ENCODE results near the gene USP7. TPM values are rescaled to one million over a fixed set of nuclear protein-coding genes. Genes with fewer than 3 reads are reported as not detected.

USP7 gene
- total and polyA plus RNA-seq, 4 donors, result 13.7 to 85.6 (median 37.7) TPM

GRCh38 chr16:9002042-9002441, 38.3 kb upstream of the USP7 start:
- TF ChIP-seq CTCF (IDR thresholded peaks at IDR 0.05; ENCODE audit: low read depth, low read length, missing input control) (no peak), JUND (IDR thresholded peaks at IDR 0.05) (no peak), GABPA (IDR thresholded peaks at IDR 0.05 in 1 of 2, conservative IDR thresholded peaks at IDR 0.05 in 1 of 2) (no peak), REST (IDR thresholded peaks at IDR 0.05) (no peak), FOXA2 (IDR thresholded peaks at IDR 0.05) (no peak), SP1 (IDR thresholded peaks at IDR 0.05) (no peak), ZBTB33 (IDR thresholded peaks at IDR 0.05) (no peak), MAX (IDR thresholded peaks at IDR 0.05) (no peak), NR2F2 (IDR thresholded peaks at IDR 0.05) (no peak), RAD21 (IDR thresholded peaks at IDR 0.05) (no peak), ATF3 (IDR thresholded peaks at IDR 0.05) (no peak), YY1 (IDR thresholded peaks at IDR 0.05) (no peak), EGR1 (IDR thresholded peaks at IDR 0.05; ENCODE audit: low read depth in 2 of 2) (no peak), RXRA (IDR thresholded peaks at IDR 0.05) (no peak)
- no peaks in the 10 kb centered on the region for H3K4me1 ChIP-seq (ENCODE audit: control insufficient read depth in 4 of 4, insufficient read depth in 4 of 4, low read length in 3 of 4)
- WGBS, result 98% methylated on average over 2 of the region's 2 CpGs
- H3K27me3 ChIP-seq (ENCODE audit: control insufficient read depth in 4 of 4, insufficient read depth in 4 of 4, low read length in 3 of 4), result no peaks in the 10 kb centered on the region
- no peaks in the 10 kb centered on the region for H3K9me3 ChIP-seq (ENCODE audit: control insufficient read depth in 4 of 4, low read length in 3 of 4)
- no peak overlapping the region for H3K9ac ChIP-seq (ENCODE audit: low read depth in 1 of 2, low read length in 2 of 2)
- no peak overlapping the region for H3K4me3 ChIP-seq (ENCODE audit: low read depth in 1 of 3, low read length in 3 of 3)
- no peak overlapping the region for H3K27ac ChIP-seq (ENCODE audit: low read depth in 1 of 2, low read length in 2 of 2)
- no peaks in the 10 kb centered on the region for H3K36me3 ChIP-seq (ENCODE audit: control insufficient read depth in 4 of 4, insufficient read depth in 3 of 4, low read depth in 1 of 4, low read length in 3 of 4)
- DNase-seq (ENCODE audit: low spot score), result no peak

- no peak for DNase-seq (ENCODE audit: low spot score)
- no peaks in the 10 kb centered on the region for H3K4me1 ChIP-seq (ENCODE audit: control insufficient read depth in 4 of 4, insufficient read depth in 4 of 4, low read length in 3 of 4)
- no peak for TF ChIP-seq YY1 (IDR thresholded peaks at IDR 0.05)
- TF ChIP-seq EGR1 (IDR thresholded peaks at IDR 0.05; ENCODE audit: low read depth in 2 of 2), result no peak
- no peak for TF ChIP-seq REST (IDR thresholded peaks at IDR 0.05)
- no peak for TF ChIP-seq NR2F2 (IDR thresholded peaks at IDR 0.05)
- TF ChIP-seq CTCF (IDR thresholded peaks at IDR 0.05; ENCODE audit: low read depth, low read length, missing input control), result no peak
- no peak for TF ChIP-seq ATF3 (IDR thresholded peaks at IDR 0.05)
- TF ChIP-seq MAX (IDR thresholded peaks at IDR 0.05), result no peak
- TF ChIP-seq TAF1 (conservative IDR thresholded peaks at IDR 0.05), result no peak
- TF ChIP-seq FOXA2 (IDR thresholded peaks at IDR 0.05), result no peak
- no peak for TF ChIP-seq RAD21 (IDR thresholded peaks at IDR 0.05)
- no peak for TF ChIP-seq GABPA (IDR thresholded peaks at IDR 0.05 in 1 of 2, conservative IDR thresholded peaks at IDR 0.05 in 1 of 2)
- no peak for TF ChIP-seq RXRA (IDR thresholded peaks at IDR 0.05)
- no peak for TF ChIP-seq FOXA1 (IDR thresholded peaks at IDR 0.05)
- H3K27me3 ChIP-seq (ENCODE audit: control insufficient read depth in 4 of 4, insufficient read depth in 4 of 4, low read length in 3 of 4), result no peaks in the 10 kb centered on the region
- no peak overlapping the region for H3K4me3 ChIP-seq (ENCODE audit: low read depth in 1 of 3, low read length in 3 of 3)
- no peak overlapping the region for H3K27ac ChIP-seq (ENCODE audit: low read depth in 1 of 2, low read length in 2 of 2)
- H3K9ac ChIP-seq (ENCODE audit: low read depth in 1 of 2, low read length in 2 of 2), result no peak overlapping the region
- H3K36me3 ChIP-seq (ENCODE audit: control insufficient read depth in 4 of 4, insufficient read depth in 3 of 4, low read depth in 1 of 4, low read length in 3 of 4), result no peaks in the 10 kb centered on the region
- WGBS, result over 99% methylated on average over 2 of the region's 2 CpGs
- no peaks in the 10 kb centered on the region for H3K9me3 ChIP-seq (ENCODE audit: control insufficient read depth in 4 of 4, low read length in 3 of 4)
These were observed 37.0 kb upstream of the USP7 start for GRCh38 chr16:9000664-9001063.
